GM12878 (cell line): ENCODE data around the gene IER5L. TPM values are rescaled to one million over a fixed set of nuclear protein-coding genes. Genes with fewer than 3 reads are reported as not detected.

ENCODE experiments used
- ASH2L ChIP-seq: fragments of 300-600, 200-600 bp; sonication (generic); IDR thresholded peaks from 2 replicates; pipeline ENCODE4 v1.6.1; 2017; ENCODE audit warnings: low read depth, mild to moderate bottlenecking, borderline replicate concordance
- ATF7 ChIP-seq: fragments of 450-650 bp; IDR thresholded peaks from 2 replicates; pipeline ENCODE4 v1.6.1; 2016; ENCODE audit warnings: low read depth, mild to moderate bottlenecking
- BACH1 ChIP-seq: fragments of 450-650 bp; IDR thresholded peaks from 2 replicates; pipeline ENCODE4 v1.6.1; 2017; ENCODE audit warnings: mild to moderate bottlenecking, borderline replicate concordance
- BHLHE40 ChIP-seq, 2 experiments: fragments of 450-650 bp in 1 of 2; IDR thresholded peaks; 2 replicates each; pipeline ENCODE4 v1.6.1; 2011 to 2017; ENCODE audit warnings: low read depth in 2 of 2, borderline replicate concordance in 1 of 2, improper control_type of control experiment in 1 of 2, low read length in 1 of 2, mild to moderate bottlenecking in 1 of 2
- BMI1 ChIP-seq: fragments of 450-650 bp; IDR thresholded peaks from 2 replicates; pipeline ENCODE4 v1.6.1; 2016; ENCODE audit warnings: mild to moderate bottlenecking, moderate library complexity, borderline replicate concordance
- CBX3 ChIP-seq: fragments of 200-600 bp; sonication (generic); IDR thresholded peaks from 2 replicates; pipeline ENCODE4 v1.6.1; 2016; ENCODE audit warnings: low read depth, borderline replicate concordance
- CREM ChIP-seq: IDR thresholded peaks from 2 replicates; pipeline ENCODE4 v1.6.1; 2014; ENCODE audit warnings: antibody characterized with exemption, low read depth
- HDAC2 ChIP-seq: fragments of 200-600 bp; sonication (generic); IDR thresholded peaks from 2 replicates; pipeline ENCODE4 v1.6.1; 2017
- HDAC6 ChIP-seq: fragments of 200-600 bp; sonication (generic); IDR thresholded peaks from one replicate; pipeline ENCODE4 v1.8.0; 2017; ENCODE audit warnings: antibody characterized with exemption; ENCODE audit not compliant: unreplicated experiment
- JUND ChIP-seq: IDR thresholded peaks from 2 replicates; pipeline ENCODE4 v1.6.1; 2012; ENCODE audit warnings: low read depth, mild to moderate bottlenecking, low read length, improper control_type of control experiment, moderate library complexity
- MEF2A ChIP-seq: IDR thresholded peaks from 2 replicates; pipeline ENCODE4 v1.6.1; 2011; ENCODE audit warnings: low read depth, mild to moderate bottlenecking, low read length, moderate library complexity; ENCODE audit not compliant: insufficient read depth
- MYB ChIP-seq: fragments of 150-350 bp; IDR thresholded peaks from 2 replicates; pipeline ENCODE4 v1.6.1; 2014; ENCODE audit warnings: mild to moderate bottlenecking, low read depth, low read length, borderline replicate concordance
- NFXL1 ChIP-seq: fragments of 450-650 bp; IDR thresholded peaks from 2 replicates; pipeline ENCODE4 v1.6.1; 2017; ENCODE audit warnings: antibody characterized with exemption, mild to moderate bottlenecking, borderline replicate concordance
- NR2C1 ChIP-seq: fragments of 450-650 bp; IDR thresholded peaks from 2 replicates; pipeline ENCODE4 v1.6.1; 2017; ENCODE audit warnings: antibody characterized with exemption, mild to moderate bottlenecking, moderate library complexity
- NRF1 ChIP-seq: conservative IDR thresholded peaks from 2 replicates; pipeline ENCODE4 v1.6.1; 2011; ENCODE audit warnings: mild to moderate bottlenecking, low read depth, low read length, improper control_type of control experiment
- POLR2AphosphoS5 ChIP-seq: IDR thresholded peaks from 2 replicates; pipeline ENCODE4 v1.6.1; 2011; ENCODE audit warnings: mild to moderate bottlenecking, low read length, inconsistent platforms
- RB1 ChIP-seq: fragments of 450-650 bp; formaldehyde crosslinking; IDR thresholded peaks from 2 replicates; pipeline ENCODE4 v1.6.1; 2017; ENCODE audit warnings: mild to moderate bottlenecking, borderline replicate concordance
- RCOR1 ChIP-seq: conservative IDR thresholded peaks from 2 replicates; pipeline ENCODE4 v1.6.1; 2012; ENCODE audit warnings: low read depth, low read length, improper control_type of control experiment
- RFX5 ChIP-seq: IDR thresholded peaks from 2 replicates; pipeline ENCODE4 v1.6.1; 2011; ENCODE audit warnings: low read depth, low read length, improper control_type of control experiment
- SMAD1 ChIP-seq: fragments of 450-650 bp; IDR thresholded peaks from 2 replicates; pipeline ENCODE4 v1.6.1; 2018; ENCODE audit warnings: mild to moderate bottlenecking, low read depth; ENCODE audit not compliant: partially characterized antibody
- SMC3 ChIP-seq: IDR thresholded peaks from 2 replicates; pipeline ENCODE4 v1.6.1; 2011; ENCODE audit warnings: low read length, improper control_type of control experiment, borderline replicate concordance
- SRF ChIP-seq, 2 experiments: IDR thresholded peaks; 2 replicates each; pipeline ENCODE4 v1.6.1; 2011; ENCODE audit warnings: low read depth in 2 of 2, low read length in 2 of 2, mild to moderate bottlenecking in 1 of 2, moderate library complexity in 1 of 2
- TARDBP ChIP-seq: IDR thresholded peaks from 2 replicates; pipeline ENCODE4 v1.6.1; 2016; ENCODE audit warnings: borderline replicate concordance
- TCF12 ChIP-seq: IDR thresholded peaks from 2 replicates; pipeline ENCODE4 v1.6.1; 2011; ENCODE audit warnings: low read depth, mild to moderate bottlenecking, low read length
- ZNF384 ChIP-seq: IDR thresholded peaks from 2 replicates; pipeline ENCODE4 v1.6.1; 2012; ENCODE audit warnings: low read depth, mild to moderate bottlenecking, low read length, improper control_type of control experiment, borderline replicate concordance
- polyA plus RNA-seq, 11 experiments: library from polyadenylated mRNA; depleted of rRNA in 4 of 11; unstranded in 6 of 11; stranded (reverse) in 5 of 11; fragments of >200 nt; fragmentation: Nextera tagmentation in 4 of 11; fragmentation: Illumina TruSeq in 1 of 11; extraction: Ambion mirVana in 4 of 11; extraction: Trizol in 1 of 11; gene quantifications; 1 replicate in 1 of 11; 2 replicates in 10 of 11; pipeline versions ENCODE4 v1.2.1 to v1.2.3, GENCODE V29; 2011 to 2016; ENCODE audit warnings: inconsistent platforms in 2 of 11, missing spikeins in 2 of 11, low read depth in 1 of 11
- total RNA-seq, 4 experiments: library from RNA; depleted of rRNA in 3 of 4; stranded (reverse); fragments of >200 nt in 3 of 4; fragmentation: Illumina TruSeq in 1 of 4; extraction: Trizol in 1 of 4; gene quantifications; 2 replicates each; pipeline versions ENCODE4 v1.2.1 to v1.2.3, GENCODE V29; 2013 to 2021
- TF ChIP-seq, protein P1 (sequence below): fragments of 450-650 bp; IDR thresholded peaks from 2 replicates; pipeline ENCODE4 v1.6.1; 2016; ENCODE audit warnings: mild to moderate bottlenecking
- TF ChIP-seq, protein P2 (sequence below): IDR thresholded peaks from 2 replicates; pipeline ENCODE4 v1.6.1; 2011; ENCODE audit warnings: low read depth, low read length, improper control_type of control experiment, borderline replicate concordance
- TF ChIP-seq, protein P3 (sequence below): fragments of 450-650 bp; IDR thresholded peaks from 2 replicates; pipeline ENCODE4 v1.6.1; 2017; ENCODE audit warnings: antibody characterized with exemption, mild to moderate bottlenecking, moderate library complexity

Gene IER5L
- total and polyA plus RNA-seq, 10 of the 15 experiments (the other 5 are each of a cell fraction or from before 2014, with no cell fraction given) = 0.04 to 1.4 (median 0.17) TPM

DNA sequence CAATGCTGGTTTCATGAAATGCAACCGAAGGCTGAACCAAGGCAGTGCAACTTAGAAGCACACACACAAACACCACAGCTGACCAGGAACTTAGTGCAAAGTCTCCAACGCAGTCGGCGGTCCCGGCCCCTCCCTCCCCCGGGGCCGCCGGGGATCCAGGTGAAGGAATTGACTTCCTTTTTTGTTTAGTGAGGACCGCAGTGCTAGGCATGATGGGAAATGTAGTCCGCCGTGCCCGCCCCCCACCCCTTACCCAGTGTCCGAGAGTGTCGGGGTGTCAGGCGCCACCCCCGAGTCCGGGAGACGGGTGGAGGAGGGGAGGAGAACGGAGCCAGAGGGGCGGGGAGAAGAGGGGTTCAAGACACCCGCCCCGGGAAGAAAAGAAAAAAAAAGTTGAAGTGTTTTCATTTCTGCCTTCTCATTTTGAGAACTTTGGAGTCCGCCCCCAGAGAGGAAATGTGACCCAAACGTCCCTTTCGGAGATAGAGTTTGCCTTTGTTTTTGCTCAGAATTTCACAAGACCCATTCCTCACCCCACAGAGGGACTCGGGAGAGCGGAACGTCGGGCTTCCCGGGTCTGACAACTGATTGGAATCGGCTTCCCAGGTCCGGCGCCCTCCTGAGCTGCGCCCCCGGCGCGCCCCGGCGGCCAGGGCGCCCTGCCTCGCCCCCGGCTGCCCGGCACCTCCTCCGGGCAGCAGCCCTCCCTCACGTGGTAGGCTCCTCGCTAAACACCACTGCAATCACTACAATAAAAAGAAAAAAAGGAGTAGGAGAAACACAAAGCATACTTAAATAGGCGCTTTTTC lies 2.0 kb downstream of the IER5L start (continued):
- TF ChIP-seq SMC3 (no peak), RFX5 (no peak), TCF12 (no peak), RB1 (0 out of 2 replicates have a peak, but pooled peaks have one; percentile 10), MYB (no peak), CBX3 (no peak), ATF7 (no peak), ZNF384 (peak; percentile 89), MEF2A (no peak), SRF (IDR thresholded peaks at IDR 0.05; ENCODE audit: low read depth in 2 of 2, low read length in 2 of 2) (no peak), JUND (no peak), HDAC2 (no peak), TARDBP (no peak), BHLHE40 (IDR thresholded peaks at IDR 0.05; ENCODE audit: borderline replicate concordance in 1 of 2, low read depth in 2 of 2, low read length in 1 of 2) (no peak), HDAC6 (no peak), CREM (no peak), NRF1 (no peak), ASH2L (no peak), NFXL1 (no peak), BACH1 (no peak), POLR2AphosphoS5 (no peak), RCOR1 (no peak), NR2C1 (no peak), BMI1 (no peak), SMAD1 (no peak)
- TF ChIP-seq, protein P1, sequence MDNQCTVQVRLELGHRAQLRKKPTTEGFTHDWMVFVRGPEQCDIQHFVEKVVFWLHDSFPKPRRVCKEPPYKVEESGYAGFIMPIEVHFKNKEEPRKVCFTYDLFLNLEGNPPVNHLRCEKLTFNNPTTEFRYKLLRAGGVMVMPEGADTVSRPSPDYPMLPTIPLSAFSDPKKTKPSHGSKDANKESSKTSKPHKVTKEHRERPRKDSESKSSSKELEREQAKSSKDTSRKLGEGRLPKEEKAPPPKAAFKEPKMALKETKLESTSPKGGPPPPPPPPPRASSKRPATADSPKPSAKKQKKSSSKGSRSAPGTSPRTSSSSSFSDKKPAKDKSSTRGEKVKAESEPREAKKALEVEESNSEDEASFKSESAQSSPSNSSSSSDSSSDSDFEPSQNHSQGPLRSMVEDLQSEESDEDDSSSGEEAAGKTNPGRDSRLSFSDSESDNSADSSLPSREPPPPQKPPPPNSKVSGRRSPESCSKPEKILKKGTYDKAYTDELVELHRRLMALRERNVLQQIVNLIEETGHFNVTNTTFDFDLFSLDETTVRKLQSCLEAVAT = peak; percentile 82
- TF ChIP-seq, protein P2, sequence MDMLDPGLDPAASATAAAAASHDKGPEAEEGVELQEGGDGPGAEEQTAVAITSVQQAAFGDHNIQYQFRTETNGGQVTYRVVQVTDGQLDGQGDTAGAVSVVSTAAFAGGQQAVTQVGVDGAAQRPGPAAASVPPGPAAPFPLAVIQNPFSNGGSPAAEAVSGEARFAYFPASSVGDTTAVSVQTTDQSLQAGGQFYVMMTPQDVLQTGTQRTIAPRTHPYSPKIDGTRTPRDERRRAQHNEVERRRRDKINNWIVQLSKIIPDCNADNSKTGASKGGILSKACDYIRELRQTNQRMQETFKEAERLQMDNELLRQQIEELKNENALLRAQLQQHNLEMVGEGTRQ = no peak; the same call in 1 of the 2 replicates
- TF ChIP-seq, protein P3, sequence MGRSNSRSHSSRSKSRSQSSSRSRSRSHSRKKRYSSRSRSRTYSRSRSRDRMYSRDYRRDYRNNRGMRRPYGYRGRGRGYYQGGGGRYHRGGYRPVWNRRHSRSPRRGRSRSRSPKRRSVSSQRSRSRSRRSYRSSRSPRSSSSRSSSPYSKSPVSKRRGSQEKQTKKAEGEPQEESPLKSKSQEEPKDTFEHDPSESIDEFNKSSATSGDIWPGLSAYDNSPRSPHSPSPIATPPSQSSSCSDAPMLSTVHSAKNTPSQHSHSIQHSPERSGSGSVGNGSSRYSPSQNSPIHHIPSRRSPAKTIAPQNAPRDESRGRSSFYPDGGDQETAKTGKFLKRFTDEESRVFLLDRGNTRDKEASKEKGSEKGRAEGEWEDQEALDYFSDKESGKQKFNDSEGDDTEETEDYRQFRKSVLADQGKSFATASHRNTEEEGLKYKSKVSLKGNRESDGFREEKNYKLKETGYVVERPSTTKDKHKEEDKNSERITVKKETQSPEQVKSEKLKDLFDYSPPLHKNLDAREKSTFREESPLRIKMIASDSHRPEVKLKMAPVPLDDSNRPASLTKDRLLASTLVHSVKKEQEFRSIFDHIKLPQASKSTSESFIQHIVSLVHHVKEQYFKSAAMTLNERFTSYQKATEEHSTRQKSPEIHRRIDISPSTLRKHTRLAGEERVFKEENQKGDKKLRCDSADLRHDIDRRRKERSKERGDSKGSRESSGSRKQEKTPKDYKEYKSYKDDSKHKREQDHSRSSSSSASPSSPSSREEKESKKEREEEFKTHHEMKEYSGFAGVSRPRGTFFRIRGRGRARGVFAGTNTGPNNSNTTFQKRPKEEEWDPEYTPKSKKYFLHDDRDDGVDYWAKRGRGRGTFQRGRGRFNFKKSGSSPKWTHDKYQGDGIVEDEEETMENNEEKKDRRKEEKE = no peak
